Colonic mucosa (tissue), 4 donors: ENCODE data around the gene NEGR1. TPM values are rescaled to one million over a fixed set of nuclear protein-coding genes. Genes with fewer than 3 reads are reported as not detected.

Experiments used
- DNase-seq: peaks from one replicate; pipeline ENCODE4 v3.0.0-alpha.2; 2020
- H3K27ac ChIP-seq: fragments of 200-600 bp; one replicate; pipeline ENCODE4 v1.8.0; 2021
- H3K27me3 ChIP-seq: fragments of 200-600 bp; one replicate; pipeline ENCODE4 v1.8.0; 2021
- H3K36me3 ChIP-seq: fragments of 200-600 bp; one replicate; pipeline ENCODE4 v1.8.0; 2021
- H3K4me1 ChIP-seq: fragments of 200-600 bp; one replicate; pipeline ENCODE4 v1.8.0; 2021; ENCODE audit warnings: mild to moderate bottlenecking
- H3K4me3 ChIP-seq: fragments of 200-600 bp; one replicate; pipeline ENCODE4 v1.8.0; 2021
- H3K9ac ChIP-seq, 2 donors: one replicate each; pipeline ENCODE4 v1.7.0; 2013; ENCODE audit warnings: control low read depth in 2 of 2, low read depth in 2 of 2, low read length in 2 of 2
- H3K9me3 ChIP-seq: fragments of 200-600 bp; one replicate; pipeline ENCODE4 v1.8.0; 2021
- intact Hi-C: fragments of 100-400 bp; cut with DNase I; formaldehyde crosslinking; loops from one replicate; pipeline ENCODE4 v1.14.1; 2022
- total RNA-seq, 2 donors: library from RNA; stranded (reverse); fragmentation: NEBNext Ultra II Directional in 1 of 2; extraction: Animal tissue kit (Norgen Biotek cat#: 25700) in 1 of 2; gene quantifications; one replicate each; pipeline ENCODE4 v1.2.1, GENCODE V29; 2021
- TF ChIP-seq, protein P1 (sequence below): fragments of 200-600 bp; IDR thresholded peaks from one replicate; pipeline ENCODE4 v1.8.0; 2022; ENCODE audit warnings: antibody characterized with exemption, mild to moderate bottlenecking
- donor health status: healthy.
- donor health status: DM: no; HTN: no; CAD: no.
- donor health status: DM: no; HTN: no; CAD: no.

NEGR1 gene
- total RNA-seq, 2 donors from 2014 or later: 4.0 to 9.2 TPM

GRCh38 chr1:71853360-71853759, 429.0 kb downstream of the NEGR1 start:
- no peak overlapping the region for H3K4me3 ChIP-seq
- H3K9me3 ChIP-seq: no peaks in the 10 kb centered on the region
- intact Hi-C loops: no loop called here
- H3K36me3 ChIP-seq: no peaks in the 10 kb centered on the region
- no peak for DNase-seq
- H3K9ac ChIP-seq: no peak overlapping the region
- TF ChIP-seq, protein P1, sequence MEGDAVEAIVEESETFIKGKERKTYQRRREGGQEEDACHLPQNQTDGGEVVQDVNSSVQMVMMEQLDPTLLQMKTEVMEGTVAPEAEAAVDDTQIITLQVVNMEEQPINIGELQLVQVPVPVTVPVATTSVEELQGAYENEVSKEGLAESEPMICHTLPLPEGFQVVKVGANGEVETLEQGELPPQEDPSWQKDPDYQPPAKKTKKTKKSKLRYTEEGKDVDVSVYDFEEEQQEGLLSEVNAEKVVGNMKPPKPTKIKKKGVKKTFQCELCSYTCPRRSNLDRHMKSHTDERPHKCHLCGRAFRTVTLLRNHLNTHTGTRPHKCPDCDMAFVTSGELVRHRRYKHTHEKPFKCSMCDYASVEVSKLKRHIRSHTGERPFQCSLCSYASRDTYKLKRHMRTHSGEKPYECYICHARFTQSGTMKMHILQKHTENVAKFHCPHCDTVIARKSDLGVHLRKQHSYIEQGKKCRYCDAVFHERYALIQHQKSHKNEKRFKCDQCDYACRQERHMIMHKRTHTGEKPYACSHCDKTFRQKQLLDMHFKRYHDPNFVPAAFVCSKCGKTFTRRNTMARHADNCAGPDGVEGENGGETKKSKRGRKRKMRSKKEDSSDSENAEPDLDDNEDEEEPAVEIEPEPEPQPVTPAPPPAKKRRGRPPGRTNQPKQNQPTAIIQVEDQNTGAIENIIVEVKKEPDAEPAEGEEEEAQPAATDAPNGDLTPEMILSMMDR: no peak
- H3K27ac ChIP-seq: no peak overlapping the region
- no peaks in the 10 kb centered on the region for H3K27me3 ChIP-seq
- H3K4me1 ChIP-seq: no peaks in the 10 kb centered on the region

DNA sequence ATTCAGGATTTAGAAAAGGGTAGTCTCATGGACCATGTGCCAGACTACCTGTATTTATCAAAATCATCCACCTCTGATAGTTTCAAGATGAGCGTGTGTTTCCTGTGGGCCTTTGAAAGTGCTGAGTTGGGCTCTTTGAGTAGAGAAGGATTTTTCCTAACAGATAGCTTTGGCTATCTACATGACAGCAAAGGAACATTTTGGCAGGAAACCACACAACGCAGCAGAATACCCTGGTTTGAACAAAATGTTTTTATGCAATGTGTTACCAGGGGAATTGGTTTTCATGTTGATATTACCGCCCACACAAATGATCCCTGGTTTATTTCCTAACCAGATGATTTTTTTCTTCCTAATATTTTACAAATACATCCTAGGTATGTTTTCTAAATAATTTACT, 431.4 kb downstream of the NEGR1 start:
- Histone ChIP-seq H3K9me3 (no peaks in the 10 kb centered on the region), H3K9ac (no peak overlapping the region), H3K4me1 (no peaks in the 10 kb centered on the region), H3K27me3 (no peaks in the 10 kb centered on the region), H3K27ac (no peak overlapping the region), H3K4me3 (no peak overlapping the region), H3K36me3 (no peaks in the 10 kb centered on the region)
- intact Hi-C loops: no loop called here
- DNase-seq: no peak
- TF ChIP-seq, protein P1: no peak

- Histone ChIP-seq H3K36me3 (no peaks in the 10 kb centered on the region), H3K27me3 (no peaks in the 10 kb centered on the region), H3K4me1 (no peaks in the 10 kb centered on the region), H3K9ac (no peak overlapping the region), H3K4me3 (no peak overlapping the region), H3K9me3 (no peaks in the 10 kb centered on the region), H3K27ac (no peak overlapping the region)
- intact Hi-C loops: no loop called here
- DNase-seq: no peak
- TF ChIP-seq, protein P1: no peak
Measured at GRCh38 chr1:71850515-71850914, 431.8 kb downstream of the NEGR1 start.

DNA sequence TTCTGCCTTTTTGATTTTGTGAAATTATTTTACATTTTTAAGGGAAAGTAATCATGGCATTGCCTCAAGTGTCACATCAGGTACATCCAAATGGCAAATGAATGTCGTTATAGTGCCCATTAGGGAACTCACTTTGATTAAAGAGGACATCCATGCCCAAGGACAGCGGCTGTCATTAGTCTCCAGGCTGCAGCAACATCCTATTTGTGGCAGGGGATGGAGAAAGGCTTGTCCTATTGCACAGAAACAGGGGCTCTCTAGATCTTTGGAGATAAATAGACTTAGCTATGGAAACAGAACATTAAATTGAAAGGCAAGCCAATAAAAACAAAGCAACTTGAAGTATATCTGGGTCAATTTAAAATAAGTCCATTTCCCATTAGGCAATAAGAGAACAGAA, 439.3 kb downstream of the NEGR1 start:
- no peaks in the 10 kb centered on the region for H3K4me1 ChIP-seq
- no peaks in the 10 kb centered on the region for H3K36me3 ChIP-seq
- intact Hi-C loops: no loop called here
- DNase-seq: no peak
- no peak overlapping the region for H3K9ac ChIP-seq
- no peaks in the 10 kb centered on the region for H3K27me3 ChIP-seq
- no peak overlapping the region for H3K4me3 ChIP-seq
- TF ChIP-seq, protein P1: no peak
- H3K27ac ChIP-seq: no peak overlapping the region
- H3K9me3 ChIP-seq: no peaks in the 10 kb centered on the region

GRCh38 chr1:71839876-71840275, 442.5 kb downstream of the NEGR1 start:
- no peak for DNase-seq
- H3K9ac ChIP-seq: no peak overlapping the region
- TF ChIP-seq, protein P1: no peak
- peaks cover 3% of the 10 kb centered on the region for H3K4me1 ChIP-seq
- no peaks in the 10 kb centered on the region for H3K9me3 ChIP-seq
- H3K27ac ChIP-seq: no peak overlapping the region
- H3K27me3 ChIP-seq: no peaks in the 10 kb centered on the region
- H3K36me3 ChIP-seq: no peaks in the 10 kb centered on the region
- intact Hi-C loops: no loop called here
- H3K4me3 ChIP-seq: no peak overlapping the region

GRCh38 chr1:71836904-71837303, 445.4 kb downstream of the NEGR1 start:
- H3K4me3 ChIP-seq: no peak overlapping the region
- H3K9me3 ChIP-seq: no peaks in the 10 kb centered on the region
- no peaks in the 10 kb centered on the region for H3K36me3 ChIP-seq
- no peak overlapping the region for H3K27ac ChIP-seq
- no peaks in the 10 kb centered on the region for H3K27me3 ChIP-seq
- no peak overlapping the region for H3K9ac ChIP-seq
- intact Hi-C loops: no loop called here
- H3K4me1 ChIP-seq: peaks cover 5% of the 10 kb centered on the region
- TF ChIP-seq, protein P1: no peak
- no peak for DNase-seq
